ENCODE results near the gene SRBD1. TPM values are rescaled to one million over a fixed set of nuclear protein-coding genes. Genes with fewer than 3 reads are reported as not detected.

Gene SRBD1
- total RNA-seq = 78.6 TPM

DNA sequence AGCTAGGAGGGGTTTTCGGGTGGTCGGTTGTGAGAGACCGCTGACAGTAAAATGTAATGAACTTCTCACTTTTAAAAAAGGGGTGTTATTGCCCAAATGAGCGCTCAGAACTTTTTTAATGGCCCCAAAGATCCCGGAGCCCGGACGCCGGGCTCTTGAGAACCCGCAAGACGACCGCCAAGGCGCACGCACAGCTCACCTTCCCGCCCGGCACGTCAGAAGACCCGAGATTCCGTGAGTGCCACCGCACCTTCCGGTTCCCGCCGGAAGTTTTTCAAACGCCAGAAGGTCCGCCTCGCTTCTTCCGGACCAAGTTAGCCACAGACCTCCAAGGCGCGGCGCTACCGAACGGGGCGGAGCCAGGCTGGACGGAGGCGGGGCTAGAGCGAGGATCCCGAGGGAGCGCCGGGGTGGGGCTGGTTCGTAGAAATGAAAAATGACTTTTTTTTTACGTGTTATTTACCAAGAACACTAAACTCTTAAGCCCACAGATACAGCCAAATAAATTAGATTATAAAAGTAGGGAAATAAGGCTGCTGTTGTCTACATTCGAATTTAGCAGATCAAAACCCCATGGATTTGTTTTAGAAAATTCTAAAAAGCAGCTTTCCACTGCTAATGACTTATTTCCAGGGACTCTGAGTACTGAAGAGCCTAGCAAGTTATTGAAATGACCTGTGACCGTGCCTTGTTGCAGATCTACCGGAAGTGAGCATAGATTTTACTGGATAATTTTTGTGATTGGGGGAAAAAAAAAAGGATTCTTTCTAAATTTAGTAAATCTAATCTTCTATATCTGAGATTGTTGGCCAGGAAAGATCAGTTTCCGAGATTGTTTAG is at the start of gene SRBD1:
SRBD1 (minus strand) TSS at position 248 of the 840 bp plus-strand sequence. CDS start 5,826 bp downstream, outside the sequence.
- DNase-seq = peak; percentile 93

DNA sequence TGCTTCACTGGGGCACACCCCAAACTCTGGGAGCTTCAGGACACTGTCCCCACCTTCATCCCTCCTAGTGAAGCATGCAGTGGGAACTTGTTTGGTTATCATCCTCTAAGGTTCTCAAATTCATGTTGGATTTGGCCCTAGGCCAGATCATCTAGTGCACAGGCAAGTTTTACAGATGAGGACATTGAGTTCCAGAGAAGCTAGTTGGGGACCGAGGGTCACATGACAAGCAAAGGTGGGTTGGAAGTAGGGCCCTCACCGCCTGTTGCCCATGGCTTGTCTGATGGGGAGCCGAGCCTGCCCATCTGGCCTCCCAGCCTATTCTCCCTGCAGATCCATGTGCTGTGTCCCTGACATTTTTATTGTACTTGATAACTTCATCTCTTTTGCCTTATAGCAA is 43.2 kb upstream of the SRBD1 start:
- no peak for DNase-seq

- no peak for DNase-seq
Measured at GRCh38 chr2:45653122-45653913, 42.3 kb upstream of the SRBD1 start.

DNA sequence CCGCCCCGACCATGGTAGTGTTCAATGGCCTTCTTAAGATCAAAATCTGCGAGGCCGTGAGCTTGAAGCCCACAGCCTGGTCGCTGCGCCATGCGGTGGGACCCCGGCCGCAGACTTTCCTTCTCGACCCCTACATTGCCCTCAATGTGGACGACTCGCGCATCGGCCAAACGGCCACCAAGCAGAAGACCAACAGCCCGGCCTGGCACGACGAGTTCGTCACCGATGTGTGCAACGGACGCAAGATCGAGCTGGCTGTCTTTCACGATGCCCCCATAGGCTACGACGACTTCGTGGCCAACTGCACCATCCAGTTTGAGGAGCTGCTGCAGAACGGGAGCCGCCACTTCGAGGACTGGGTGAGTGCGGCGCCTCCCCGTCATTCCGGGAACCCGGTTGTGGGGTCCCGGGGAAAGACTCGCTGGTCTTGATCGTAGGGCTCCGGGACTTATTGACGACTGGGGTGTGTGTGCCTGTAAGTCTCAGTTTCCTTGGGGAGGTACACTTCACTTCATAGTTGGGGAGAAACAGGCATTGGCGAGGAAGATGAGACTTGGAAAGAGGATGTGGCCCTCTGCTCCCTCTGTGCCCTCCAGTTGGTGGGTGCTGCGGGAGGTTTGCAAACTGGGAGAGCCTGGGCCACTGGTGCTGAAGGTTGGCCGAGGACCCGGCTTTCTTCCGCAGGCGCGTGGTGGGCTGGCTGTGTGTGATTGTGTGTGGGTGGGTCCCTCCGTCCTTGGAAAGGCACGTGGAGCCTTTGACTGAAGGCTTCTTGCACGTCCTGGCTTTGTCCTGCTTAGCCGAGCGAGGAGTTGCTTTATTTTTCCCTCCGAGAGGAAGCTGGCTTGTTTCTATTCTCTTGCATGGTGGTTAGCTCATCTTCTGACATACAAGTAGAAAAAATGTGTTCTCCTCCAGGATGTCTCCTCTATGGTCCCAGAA is 41.3 kb upstream of the SRBD1 start:
- peak; percentile 50 for DNase-seq

GRCh38 chr2:45651415-45652089 is 40.5 kb upstream of the SRBD1 start, which contains the start of gene PRKCE:
PRKCE (plus strand) TSS chr2:45651675.
- DNase-seq = no peak

DNA sequence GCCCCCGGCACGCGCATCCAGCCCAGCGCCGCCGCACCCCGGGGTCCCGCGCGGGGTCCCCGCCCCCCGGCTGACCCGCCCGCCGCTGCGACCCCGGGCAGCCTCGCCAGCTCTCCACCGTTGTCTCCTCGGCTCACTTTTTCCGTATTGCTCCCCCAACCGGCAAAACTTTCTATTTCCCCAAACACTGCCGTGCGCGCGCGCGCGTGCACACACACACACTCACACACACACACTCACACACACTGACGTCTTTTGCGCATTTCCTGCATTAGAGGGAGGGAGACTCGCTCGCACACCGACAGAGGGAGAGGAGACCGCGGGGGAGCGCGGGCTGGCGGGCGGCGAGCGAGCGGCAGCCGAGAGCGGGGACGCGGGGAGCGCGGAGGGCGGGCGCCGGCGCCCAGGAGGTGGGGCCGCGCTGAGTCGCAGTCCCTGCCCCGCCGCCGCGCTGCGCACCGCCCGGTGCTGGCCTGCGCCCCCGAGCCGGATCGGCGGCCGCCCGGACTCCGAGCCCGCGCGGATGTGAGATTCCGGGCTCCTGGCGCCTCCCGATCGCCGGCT is 39.9 kb upstream of the SRBD1 start:
- peak; percentile 93 for DNase-seq

DNA sequence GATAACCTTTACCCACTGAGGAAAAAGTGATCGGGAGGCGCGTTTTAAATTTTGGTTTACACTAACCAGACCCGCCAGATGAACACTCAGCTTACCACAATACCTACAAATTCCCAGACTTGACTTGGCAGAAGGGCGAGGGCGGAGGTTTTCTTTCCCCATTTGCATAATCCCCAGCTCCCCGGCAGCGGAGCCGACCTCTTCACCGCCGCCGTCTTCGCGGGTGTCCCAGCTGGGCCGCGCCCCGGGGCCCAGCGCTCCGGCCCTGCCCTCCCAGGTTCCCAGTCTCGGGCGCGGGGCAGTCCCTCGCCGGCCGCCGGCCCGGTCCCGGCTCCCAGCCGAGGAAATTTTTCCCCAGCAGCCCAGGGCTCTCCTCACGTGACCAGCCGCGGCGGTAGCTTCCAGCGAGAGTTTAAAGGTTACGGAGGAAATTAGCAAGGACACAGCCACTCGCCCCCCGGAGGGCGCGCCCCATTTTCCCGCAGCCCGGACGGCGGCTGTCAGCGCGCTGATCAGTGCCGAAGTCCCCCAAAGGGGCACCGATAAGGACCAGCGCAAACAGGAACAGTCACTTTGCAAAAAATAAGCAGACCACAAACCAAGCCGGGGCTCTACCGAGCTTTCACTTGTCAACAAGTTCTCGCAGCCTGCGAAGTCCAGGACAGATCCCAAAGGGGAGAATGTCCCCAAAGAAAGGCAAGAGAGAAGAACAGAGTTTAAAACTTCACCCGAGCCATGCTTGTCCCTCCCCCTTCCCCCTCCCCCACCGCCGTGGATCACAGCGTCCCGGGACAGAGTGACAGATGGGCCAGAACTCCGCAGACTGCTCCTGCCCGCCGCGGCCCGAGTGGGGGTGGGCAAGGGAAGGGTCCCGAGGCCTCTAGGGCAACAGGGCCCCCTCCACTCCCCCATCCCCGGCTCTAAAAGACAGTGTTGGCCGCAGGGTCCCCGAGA is 39.1 kb upstream of the SRBD1 start:
- peak; percentile 14 for DNase-seq

DNA sequence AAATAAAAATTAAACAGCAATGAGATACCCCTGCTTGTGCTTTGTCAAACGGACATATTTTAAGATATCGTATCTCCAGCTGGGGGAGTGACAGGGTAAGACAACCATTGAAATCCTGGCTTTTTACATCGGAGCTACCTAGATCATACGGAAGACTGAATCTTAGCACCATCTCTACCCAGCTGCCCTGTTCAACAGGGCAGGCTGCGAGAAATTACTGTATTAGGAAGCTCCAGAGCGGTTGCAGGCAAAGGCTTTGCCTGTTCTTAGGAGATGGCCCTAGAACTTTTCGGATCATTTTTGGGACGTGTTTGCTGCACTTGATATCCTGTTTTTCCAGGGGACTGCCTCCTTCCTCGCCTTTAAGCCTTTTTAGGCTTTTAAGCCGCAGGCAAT is 38.4 kb upstream of the SRBD1 start:
- no peak for DNase-seq

GRCh38 chr2:45648636-45649035 is 37.6 kb upstream of the SRBD1 start:
- no peak for DNase-seq

DNA sequence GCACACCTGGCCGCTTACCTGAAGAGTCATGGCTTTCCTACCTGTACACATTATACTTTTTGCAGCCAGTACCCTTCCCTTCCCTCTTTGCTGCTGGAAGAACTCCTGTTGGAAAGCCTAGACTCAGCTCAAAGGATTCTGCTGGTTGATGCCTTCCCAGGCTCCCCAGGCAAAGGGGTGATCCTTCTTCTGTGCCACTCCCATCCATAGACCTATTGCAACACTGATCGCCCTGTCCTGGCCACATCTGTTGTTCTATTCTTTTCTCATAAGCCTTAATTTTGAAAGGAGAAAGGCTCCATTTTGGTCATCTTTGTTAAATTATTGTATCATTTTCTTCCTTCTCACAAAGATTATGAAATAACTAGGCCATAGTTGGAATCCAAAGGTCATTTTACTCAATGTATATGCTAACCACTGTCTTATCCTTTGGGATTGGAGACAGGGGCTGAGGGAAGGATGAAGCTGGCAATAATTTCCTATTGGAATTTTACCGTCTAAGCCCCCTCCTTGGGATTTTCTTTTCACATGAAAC is 37.0 kb upstream of the SRBD1 start:
- DNase-seq = no peak

GRCh38 chr2:45647356-45647755 is 36.3 kb upstream of the SRBD1 start:
- DNase-seq = no peak

DNA sequence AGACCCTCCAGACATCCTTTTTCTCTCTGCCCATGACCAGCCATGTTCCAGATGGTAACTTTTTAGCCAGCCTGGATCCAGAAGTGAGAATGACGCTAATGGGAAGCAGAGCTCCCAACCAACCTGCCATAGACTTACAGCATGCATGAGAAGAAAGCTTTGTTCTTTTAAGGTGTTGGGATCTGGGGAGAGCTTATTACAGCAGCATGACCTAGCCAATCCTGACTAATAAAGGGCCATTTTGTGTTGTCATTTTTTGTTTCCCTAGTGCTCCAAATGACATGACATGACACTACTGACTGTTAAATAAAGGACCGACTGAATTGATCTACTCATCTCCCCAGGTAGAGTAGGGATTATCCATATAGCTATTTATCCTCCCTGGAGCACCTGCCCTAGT is 35.2 kb upstream of the SRBD1 start:
- DNase-seq = no peak

DNA sequence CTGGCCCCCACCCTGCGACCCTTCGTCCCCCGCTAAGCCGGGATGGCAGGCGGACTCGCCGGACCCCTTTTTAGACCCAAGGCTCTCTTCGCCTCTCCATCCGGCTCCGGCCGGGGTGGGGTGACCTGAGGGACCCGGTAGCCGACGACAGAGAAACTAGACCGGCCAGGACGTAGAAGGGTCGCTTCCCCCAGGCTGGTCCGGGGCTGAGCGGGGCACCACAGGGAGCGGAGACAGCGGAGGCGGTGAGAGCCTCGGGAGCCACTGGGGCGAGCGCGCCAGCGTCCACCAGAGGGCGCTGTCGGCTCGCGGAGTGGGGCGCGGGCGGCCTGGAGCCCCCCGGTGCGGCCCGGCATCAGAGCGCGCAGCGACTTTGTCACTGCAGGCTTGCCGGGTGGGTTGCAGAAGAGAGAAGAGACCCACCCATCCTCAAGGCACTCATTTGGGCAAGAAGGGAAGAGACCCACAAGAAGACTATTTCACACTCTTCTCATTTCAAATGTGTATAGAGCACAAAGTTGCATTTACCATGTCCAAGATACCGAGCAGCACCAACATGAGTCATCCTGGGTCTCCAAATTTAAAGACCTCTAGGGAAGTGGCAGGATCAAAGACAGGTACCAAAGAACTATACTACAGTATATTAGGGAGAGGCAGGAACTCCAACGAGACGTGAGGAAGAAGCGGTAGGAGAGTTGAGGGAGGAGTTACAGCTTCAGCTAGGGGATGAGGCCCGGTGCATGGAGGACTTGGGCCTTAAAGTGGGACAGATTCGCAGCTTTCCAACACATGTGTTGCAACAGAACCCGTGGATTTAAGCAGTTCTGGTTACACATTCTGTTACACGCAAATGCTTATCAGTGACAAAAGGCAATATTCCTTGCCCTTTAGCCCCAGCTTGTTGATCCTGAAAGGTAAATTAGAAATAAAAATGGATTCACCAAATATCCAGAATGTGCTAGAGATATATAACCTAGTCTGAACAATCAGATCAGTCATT is 32.8 kb upstream of the SRBD1 start:
- peak; percentile 39 for DNase-seq

DNA sequence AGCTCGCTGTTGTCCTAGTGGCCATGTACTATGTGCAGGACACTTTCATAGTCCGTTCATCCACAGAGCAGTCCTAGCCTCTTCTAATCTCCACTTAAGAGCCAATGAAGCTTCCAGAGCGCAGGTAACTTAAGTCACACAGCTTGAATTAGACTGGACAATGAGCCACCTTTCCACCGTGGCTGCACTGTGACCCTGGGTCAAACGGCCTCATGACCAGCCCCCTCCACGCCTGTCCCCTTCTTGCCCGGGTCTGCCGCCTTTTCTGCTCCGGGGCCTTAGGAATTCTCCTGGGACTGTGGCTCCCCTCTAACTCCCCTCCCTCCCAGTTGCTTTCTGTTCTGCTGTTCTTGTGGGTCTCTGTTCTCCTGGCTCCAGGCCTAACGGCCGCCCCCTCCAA is 32.0 kb upstream of the SRBD1 start:
- no peak for DNase-seq

- DNase-seq = no peak
Measured at GRCh38 chr2:45640576-45640975, 29.5 kb upstream of the SRBD1 start.

DNA sequence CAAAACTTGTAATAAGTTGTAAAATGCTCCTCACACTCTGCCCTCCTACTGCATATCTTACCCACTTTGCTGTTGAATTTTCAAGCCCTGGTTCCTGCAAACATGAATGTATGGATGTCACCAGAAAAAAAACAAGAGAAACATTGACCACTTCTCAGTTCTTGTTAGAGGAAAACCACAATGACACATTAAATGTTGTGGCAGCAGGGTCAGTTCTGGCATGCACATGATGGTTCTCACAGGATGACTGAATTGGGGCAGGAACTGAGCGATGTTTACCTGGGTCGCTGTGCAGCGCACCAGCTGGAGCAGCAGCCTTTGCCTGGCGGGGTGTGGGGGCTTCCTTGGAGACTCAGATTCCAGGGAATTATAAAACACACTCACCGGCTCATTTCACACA is 26.4 kb upstream of the SRBD1 start:
- DNase-seq = no peak

GRCh38 chr2:45636008-45636407 is 24.9 kb upstream of the SRBD1 start:
- no peak for DNase-seq

DNA sequence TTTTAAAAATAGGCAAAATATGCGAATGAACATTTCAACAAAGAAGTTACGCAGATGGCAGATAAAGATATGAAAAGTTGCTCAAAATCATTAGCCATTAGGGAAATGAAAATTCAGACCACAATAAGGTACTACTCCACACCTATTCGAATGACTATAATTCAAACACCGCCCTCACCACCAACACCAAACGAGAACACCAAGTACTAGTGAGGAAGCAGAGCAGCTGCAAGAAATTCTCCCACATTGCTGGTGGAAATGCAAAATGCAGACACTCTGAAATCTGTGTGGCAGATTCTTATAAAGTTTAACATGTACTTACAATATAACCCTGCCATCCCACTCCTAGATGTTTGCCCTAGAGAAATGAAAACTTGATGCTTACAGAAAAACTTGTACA is 23.2 kb upstream of the SRBD1 start:
- no peak for DNase-seq

DNA sequence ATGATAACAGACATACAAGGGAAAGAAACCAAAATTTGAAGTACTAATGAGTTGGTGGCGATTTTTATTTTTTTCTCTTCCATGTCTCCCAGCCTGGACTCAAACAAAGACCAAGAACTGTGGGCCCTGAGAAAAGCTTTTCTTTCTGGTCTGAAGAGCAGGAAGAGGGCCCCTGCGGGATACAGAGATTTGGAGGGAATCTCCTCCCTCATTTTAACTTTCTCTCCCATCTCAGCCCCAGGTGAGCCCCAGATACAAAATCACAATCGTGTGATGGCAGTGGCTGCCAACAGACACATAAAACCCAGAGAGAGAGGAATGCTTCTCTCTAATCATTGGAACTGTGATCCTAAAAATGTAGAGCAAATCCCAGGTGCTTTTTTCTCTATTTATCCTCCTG is 20.9 kb upstream of the SRBD1 start:
- no peak for DNase-seq
